NCI-H2227 (cell line): Measurements from ENCODE around the gene ZNF335.

Source experiments
- DNase-seq: peaks from one replicate; lab custom pipeline; 2025; ENCODE audit not compliant: unreplicated experiment; lab: John Stamatoyannopoulos, UW

Gene ZNF335

DNA sequence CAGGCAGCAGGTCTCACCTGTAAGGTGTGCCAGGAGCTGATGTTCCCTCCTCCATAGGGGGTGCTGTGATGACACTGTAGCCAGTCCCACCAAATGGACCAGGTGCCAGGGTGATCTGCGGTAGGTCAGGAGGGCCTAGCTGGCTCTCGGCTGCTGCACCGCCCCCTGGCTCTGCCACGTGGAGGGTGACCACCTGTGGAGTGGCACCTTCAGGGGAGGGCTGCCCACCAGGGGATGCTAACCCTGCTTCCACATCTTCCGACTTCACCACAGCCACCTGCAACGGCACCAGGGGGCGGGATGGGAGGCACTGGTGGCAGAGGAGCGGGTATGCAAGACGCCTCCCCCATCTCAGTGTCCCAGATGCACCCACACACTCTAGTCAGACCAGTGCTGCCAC lies 18.3 kb downstream of the ZNF335 start:
- no peak for DNase-seq

GRCh38 chr20:45952861-45953260 lies 19.1 kb downstream of the ZNF335 start:
- DNase-seq = no peak

GRCh38 chr20:45951925-45952834 lies 19.8 kb downstream of the ZNF335 start:
- DNase-seq = no peak

DNA sequence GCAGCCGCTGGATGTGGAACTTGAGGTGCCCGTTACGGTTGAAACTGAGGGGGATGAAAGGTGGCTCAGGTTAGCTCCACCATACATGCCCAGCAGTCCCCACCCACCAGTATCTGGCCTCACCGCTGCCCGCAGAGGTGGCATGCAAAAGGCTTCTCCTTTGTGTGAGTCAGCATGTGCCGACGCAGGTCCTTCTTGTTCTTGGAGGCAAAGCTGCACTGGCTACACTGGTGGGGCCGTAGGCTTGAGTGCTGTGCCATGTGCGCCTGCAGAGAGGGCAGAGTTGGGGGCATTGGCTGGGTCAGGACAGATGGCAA lies 21.7 kb downstream of the ZNF335 start:
- DNase-seq = no peak

DNA sequence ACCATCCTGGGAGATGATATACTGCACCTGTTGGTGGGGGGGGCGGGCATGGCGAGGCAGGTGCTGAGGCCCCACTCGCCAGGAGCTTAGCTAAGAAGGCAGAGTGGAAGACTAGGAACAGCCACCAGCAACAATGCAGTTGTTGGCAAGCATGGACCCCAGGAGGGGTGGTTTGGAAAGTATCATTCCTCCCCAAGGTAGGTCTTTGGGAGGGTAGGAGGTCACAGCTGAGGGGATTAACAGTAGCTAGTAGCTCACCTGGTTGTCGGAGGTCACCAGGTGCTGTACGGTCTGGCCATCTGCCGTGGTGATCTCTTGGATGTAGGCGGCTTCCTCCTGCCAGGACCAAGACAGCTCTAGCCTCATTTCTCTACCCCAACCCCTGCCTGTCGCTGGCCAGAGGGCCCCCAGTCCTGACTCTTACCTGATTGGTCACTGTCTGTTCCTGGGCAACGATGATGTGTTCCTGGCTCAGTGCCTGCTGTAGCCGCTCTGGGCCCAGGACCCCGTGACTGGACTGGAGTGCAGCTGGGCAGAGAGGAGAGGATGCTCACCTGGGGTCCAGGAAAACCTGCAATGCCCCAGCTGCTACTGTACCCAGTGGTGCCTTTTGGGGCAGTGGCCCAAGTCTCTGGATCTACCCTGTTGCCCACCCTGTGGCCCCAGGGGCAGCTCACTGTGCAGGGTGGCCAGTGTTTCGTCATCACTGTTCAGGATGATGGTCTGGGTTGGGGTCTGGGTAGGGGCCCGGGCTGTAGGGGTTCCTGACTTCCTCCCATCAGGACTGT lies 22.3 kb downstream of the ZNF335 start:
- no peak for DNase-seq

GRCh38 chr20:45948742-45949541 lies 23.1 kb downstream of the ZNF335 start:
- no peak for DNase-seq

DNA sequence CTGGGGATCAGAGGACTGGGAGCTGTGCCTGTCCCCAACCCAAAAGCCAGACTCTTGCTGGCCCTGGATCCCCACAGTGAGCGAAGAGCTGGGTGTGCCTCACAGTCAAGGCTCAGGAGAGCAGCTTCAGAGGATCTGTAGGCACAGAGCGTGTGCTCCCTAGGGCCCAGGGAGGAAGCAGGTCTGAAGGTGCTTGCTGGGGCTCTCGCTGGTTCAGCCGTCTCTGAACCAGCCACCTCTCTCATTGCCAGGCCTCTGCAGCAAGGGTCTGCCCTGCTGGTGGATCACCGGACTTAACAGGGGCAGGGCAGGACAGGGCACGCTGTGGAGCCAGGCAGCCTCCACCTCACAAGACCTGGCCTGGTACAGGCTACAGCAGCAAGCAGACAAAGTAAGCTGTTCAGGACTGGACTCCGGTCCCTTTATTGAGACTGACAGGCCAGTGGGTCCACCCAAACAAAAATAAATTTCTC lies 23.7 kb downstream of the ZNF335 start:
- DNase-seq = no peak

DNA sequence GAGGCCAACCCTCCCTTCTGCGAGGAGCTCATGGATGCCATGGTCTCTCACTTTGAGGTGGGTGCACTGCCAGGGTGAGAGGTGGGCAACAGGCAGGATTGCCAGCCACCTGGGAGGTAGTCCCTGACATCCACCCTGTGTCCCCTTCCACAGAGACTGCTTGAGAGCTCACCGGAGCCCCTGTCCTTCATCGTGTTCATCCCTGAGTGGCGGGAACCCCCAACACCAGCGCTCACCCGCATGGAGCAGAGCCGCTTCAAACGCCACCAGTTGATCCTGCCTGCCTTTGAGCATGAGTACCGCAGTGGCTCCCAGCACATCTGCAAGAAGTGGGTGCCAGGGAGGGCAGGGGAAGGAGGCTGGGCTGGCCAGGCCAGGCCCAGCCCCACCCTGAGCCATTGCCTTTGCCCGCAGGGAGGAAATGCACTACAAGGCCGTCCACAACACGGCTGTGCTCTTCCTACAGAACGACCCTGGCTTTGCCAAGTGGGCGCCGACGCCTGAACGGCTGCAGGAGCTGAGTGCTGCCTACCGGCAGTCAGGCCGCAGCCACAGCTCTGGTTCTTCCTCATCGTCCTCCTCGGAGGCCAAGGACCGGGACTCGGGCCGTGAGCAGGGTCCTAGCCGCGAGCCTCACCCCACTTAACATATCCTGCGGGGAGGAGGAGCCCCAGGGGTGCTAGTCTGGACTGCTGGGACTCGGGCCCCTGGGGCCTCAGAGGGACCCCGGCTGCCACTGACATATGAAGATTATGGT lies 24.7 kb downstream of the ZNF335 start:
- DNase-seq = no peak

- no peak for DNase-seq
These were observed 25.6 kb downstream of the ZNF335 start for GRCh38 chr20:45946149-45946970.

GRCh38 chr20:45945678-45946148 lies 26.3 kb downstream of the ZNF335 start:
- no peak for DNase-seq

- no peak for DNase-seq
These were observed 26.9 kb downstream of the ZNF335 start for GRCh38 chr20:45944965-45945677.

DNA sequence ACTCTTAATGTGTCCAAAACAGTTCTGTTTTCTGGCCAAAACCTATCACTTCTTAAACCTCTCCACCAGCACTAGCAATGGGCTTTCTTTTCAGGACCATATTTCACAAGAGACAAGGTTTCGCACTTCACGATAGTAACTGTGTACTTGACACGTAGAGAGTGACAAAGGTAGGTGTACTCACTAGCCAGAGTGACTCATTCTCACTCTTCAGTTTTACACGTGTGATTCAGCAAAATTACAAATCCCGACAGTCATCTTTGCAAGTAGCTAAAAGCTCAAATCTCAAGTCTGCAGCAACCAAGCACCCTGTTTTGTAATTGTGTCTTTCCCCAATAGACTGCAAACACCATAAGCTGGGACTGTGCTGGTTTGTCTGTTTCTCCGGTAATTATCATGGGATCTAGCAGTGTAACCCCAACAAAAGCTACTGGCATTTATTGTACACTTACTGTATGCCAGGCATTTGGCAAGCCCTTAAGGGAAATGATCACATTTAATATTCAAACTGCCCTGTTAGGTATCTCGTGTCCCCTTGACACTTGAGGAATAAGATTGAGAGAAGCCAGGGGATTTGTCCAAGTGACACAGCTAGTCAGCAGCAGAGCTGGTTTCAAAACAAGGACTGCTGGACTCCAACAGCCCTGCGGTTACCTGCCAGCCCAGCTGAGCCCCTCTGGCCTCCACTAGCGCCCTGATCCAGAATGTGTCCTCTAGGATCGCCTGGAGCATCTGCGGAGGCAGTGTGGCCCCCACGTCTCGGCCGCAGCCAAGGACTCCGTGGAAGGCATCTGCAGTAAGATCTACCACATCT lies 27.6 kb downstream of the ZNF335 start:
- no peak for DNase-seq

GRCh38 chr20:45943613-45944012 lies 28.4 kb downstream of the ZNF335 start:
- DNase-seq = no peak

DNA sequence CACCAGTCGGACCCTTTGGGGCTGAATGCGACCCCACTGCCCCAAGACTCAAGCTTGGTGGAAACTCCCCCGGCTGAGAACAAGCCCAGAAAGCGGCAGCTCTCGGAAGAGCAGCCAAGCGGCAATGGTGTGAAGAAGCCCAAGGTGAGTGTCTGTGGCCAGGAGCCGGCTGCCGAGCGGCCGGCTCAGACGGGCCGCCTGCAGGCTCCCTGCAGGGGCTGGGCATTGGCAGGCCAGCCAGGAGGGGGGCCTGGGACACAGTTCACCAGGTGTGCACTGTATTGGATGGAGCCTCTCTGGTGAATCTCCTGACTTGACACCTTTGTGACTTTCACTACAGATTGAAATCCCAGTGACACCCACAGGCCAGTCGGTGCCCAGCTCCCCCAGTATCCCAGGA lies 31.5 kb downstream of the ZNF335 start:
- no peak for DNase-seq

DNA sequence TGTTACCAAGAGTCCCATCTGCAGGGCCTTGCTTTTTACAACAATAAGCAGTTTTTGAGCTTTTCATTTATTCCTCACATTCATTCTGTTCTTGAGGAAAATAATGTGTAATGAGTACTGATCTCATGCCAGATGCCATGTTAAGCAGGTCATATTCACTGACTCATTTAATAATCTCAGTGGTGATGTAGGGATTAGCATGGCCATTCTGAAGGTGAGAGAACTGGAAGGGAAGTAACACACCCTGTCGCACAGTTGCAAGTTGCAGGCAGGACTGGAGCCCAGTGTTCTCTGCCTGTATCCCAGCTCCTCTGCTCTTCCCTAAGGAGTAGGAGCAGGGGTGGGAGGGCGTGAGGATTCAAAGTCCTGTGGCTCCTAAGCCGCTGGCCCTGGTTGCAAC lies 31.9 kb downstream of the ZNF335 start:
- DNase-seq = no peak

DNA sequence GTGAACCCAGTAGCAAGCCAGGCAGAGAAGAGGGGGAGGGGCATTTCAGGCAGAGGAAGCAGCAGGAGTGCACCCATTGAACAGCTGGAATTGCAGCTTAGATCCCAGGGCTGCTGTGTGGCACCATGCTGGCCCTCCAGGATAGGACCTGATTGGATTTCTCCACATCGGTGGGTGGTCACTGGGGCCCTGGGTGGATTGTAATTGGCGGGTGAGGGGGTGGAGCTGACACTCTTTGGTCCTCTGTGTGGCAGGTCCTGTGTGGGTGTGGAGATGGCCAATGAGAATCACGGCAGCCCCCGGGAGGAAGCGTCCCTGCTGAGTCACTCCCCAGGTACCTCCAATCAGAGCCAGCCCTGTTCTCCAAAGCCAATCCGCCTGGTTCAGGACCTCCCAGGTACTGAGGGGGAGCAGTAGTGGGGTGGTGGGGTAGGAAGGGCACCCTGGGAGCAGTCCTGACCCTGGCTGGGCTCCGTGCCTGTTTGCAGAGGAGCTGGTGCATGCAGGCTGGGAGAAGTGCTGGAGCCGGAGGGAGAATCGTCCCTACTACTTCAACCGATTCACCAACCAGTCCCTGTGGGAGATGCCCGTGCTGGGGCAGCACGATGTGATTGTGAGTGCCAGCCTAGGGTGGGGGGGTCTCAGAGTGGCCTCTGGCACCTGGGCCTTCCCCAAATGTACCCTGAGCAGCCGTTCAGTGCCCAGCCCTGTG lies 33.1 kb downstream of the ZNF335 start:
- no peak for DNase-seq

GRCh38 chr20:45937765-45938164 lies 34.2 kb downstream of the ZNF335 start:
- DNase-seq = no peak
